ENCODE measurements around the gene CCDC124.

Gene CCDC124

GRCh38 chr19:17957149-17957849 lies 24.5 kb downstream of the CCDC124 start:
- no peak for DNase-seq
- H3K27ac Mint-ChIP-seq, result no peak overlapping the region
- H3K4me1 Mint-ChIP-seq (ENCODE audit: low read depth), result peaks cover 6% of the 10 kb centered on the region
- peaks cover 43% of the 10 kb centered on the region for H3K27me3 Mint-ChIP-seq
- no peaks in the 10 kb centered on the region for H3K9me3 Mint-ChIP-seq
- no peak overlapping the region for H3K4me3 Mint-ChIP-seq
- H3K36me3 Mint-ChIP-seq (ENCODE audit: low read depth), result no peaks in the 10 kb centered on the region

- H3K9me3 Mint-ChIP-seq, result no peaks in the 10 kb centered on the region
- H3K36me3 Mint-ChIP-seq (ENCODE audit: low read depth), result no peaks in the 10 kb centered on the region
- H3K4me3 Mint-ChIP-seq, result no peak overlapping the region
- H3K4me1 Mint-ChIP-seq (ENCODE audit: low read depth), result peaks cover 2% of the 10 kb centered on the region
- no peak overlapping the region for H3K27ac Mint-ChIP-seq
- H3K27me3 Mint-ChIP-seq, result peaks cover 37% of the 10 kb centered on the region
- no peak for DNase-seq
Measured at GRCh38 chr19:17957885-17958284, 25.1 kb downstream of the CCDC124 start.

- DNase-seq, result no peak
- H3K4me3 Mint-ChIP-seq, result no peak overlapping the region
- H3K4me1 Mint-ChIP-seq (ENCODE audit: low read depth), result peaks cover 8% of the 10 kb centered on the region
- no peaks in the 10 kb centered on the region for H3K9me3 Mint-ChIP-seq
- no peaks in the 10 kb centered on the region for H3K36me3 Mint-ChIP-seq (ENCODE audit: low read depth)
- no peak overlapping the region for H3K27ac Mint-ChIP-seq
- H3K27me3 Mint-ChIP-seq, result peaks cover 54% of the 10 kb centered on the region
Measured at GRCh38 chr19:17963936-17964691, 31.3 kb downstream of the CCDC124 start.

- H3K9me3 Mint-ChIP-seq, result no peaks in the 10 kb centered on the region
- no peaks in the 10 kb centered on the region for H3K36me3 Mint-ChIP-seq (ENCODE audit: low read depth)
- H3K27ac Mint-ChIP-seq, result no peak overlapping the region
- H3K4me3 Mint-ChIP-seq, result no peak overlapping the region
- peaks cover 54% of the 10 kb centered on the region for H3K27me3 Mint-ChIP-seq
- DNase-seq, result no peak
- H3K4me1 Mint-ChIP-seq (ENCODE audit: low read depth), result peaks cover 8% of the 10 kb centered on the region
Measured at GRCh38 chr19:17965370-17966128, 32.7 kb downstream of the CCDC124 start.

DNA sequence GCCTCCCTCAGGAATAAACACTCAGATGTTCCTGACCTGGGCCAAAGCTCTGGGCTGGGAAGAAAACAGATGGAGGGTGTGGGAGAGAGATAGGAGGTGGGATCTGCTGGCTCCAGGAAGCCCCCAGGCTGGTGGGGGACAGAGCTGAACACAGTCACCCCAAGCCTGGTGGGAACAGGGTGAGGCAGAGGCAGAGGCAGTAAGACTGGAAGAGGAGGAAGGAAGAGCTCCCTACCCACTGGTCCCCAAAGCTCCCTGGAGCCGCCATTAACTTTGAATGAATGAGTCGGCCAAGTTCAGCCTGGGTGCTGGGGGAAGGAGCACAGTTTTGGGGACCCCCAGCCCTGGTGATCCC lies 33.3 kb downstream of the CCDC124 start:
- Mint-ChIP-seq H3K27ac (no peak overlapping the region), H3K36me3 (ENCODE audit: low read depth) (no peaks in the 10 kb centered on the region), H3K27me3 (peaks cover 54% of the 10 kb centered on the region), H3K4me1 (ENCODE audit: low read depth) (peaks cover 8% of the 10 kb centered on the region), H3K4me3 (no peak overlapping the region), H3K9me3 (no peaks in the 10 kb centered on the region)
- no peak for DNase-seq

GRCh38 chr19:17966550-17967256 lies 33.9 kb downstream of the CCDC124 start, which contains the start of gene KCNN1:
Gene KCNN1 (plus strand): TSS chr19:17967107. CDS start chr19:17973889, 6,782 bp downstream.
- Mint-ChIP-seq H3K27me3 (peaks cover 54% of the 10 kb centered on the region), H3K4me3 (peak within 1 kb of the TSS; percentile 42), H3K36me3 (ENCODE audit: low read depth) (no peaks in the 10 kb centered on the region)

GRCh38 chr19:17967257-17968051 lies 34.6 kb downstream of the CCDC124 start:
- Mint-ChIP-seq H3K27ac (no peak overlapping the region), H3K4me1 (ENCODE audit: low read depth) (peaks cover 8% of the 10 kb centered on the region), H3K36me3 (ENCODE audit: low read depth) (no peaks in the 10 kb centered on the region), H3K4me3 (peak overlapping the region; percentile 42), H3K27me3 (peaks cover 54% of the 10 kb centered on the region), H3K9me3 (no peaks in the 10 kb centered on the region)
- DNase-seq, result no peak

More at GRCh38 chr19:17966550-17967256, 33.9 kb downstream of the CCDC124 start, which contains the start of gene KCNN1:
- Mint-ChIP-seq H3K27ac (no peak within 1 kb of the TSS), H3K4me1 (ENCODE audit: low read depth) (peaks cover 8% of the 10 kb centered on the region), H3K9me3 (no peaks in the 10 kb centered on the region)
- DNase-seq, result no peak

- Mint-ChIP-seq H3K4me3 (no peak overlapping the region), H3K4me1 (ENCODE audit: low read depth) (peaks cover 8% of the 10 kb centered on the region), H3K9me3 (no peaks in the 10 kb centered on the region), H3K27me3 (peaks cover 53% of the 10 kb centered on the region), H3K36me3 (ENCODE audit: low read depth) (no peaks in the 10 kb centered on the region), H3K27ac (no peak overlapping the region)
- DNase-seq, result no peak
Measured at GRCh38 chr19:17968362-17968761, 35.5 kb downstream of the CCDC124 start.

- Mint-ChIP-seq H3K27me3 (peaks cover 44% of the 10 kb centered on the region), H3K4me3 (no peak overlapping the region), H3K4me1 (ENCODE audit: low read depth) (peaks cover 8% of the 10 kb centered on the region), H3K9me3 (no peaks in the 10 kb centered on the region), H3K27ac (no peak overlapping the region), H3K36me3 (ENCODE audit: low read depth) (no peaks in the 10 kb centered on the region)
- DNase-seq, result no peak
Measured at GRCh38 chr19:17969096-17969792, 36.4 kb downstream of the CCDC124 start.

DNA sequence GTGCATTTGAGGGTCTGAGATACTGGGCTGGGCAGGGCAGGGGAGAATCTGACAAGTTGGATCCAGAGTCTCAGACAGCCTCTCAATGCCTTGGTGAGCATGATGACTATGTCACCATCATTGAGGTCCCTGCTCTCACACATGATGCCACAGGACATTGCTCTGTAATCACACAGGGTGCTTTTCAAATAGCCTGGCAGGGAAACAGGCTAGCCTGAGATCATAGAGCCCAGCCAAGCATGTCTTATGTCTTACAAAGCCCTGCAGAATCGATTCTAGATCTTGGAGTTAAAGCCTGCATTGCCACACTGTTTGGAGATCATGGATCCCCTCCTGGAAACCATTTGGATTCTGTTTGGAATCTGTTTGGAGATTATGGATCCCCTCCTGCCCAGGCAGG lies 39.4 kb downstream of the CCDC124 start:
- H3K9me3 Mint-ChIP-seq, result no peaks in the 10 kb centered on the region
- H3K4me1 Mint-ChIP-seq (ENCODE audit: low read depth), result peaks cover 3% of the 10 kb centered on the region
- H3K27ac Mint-ChIP-seq, result no peak overlapping the region
- no peak overlapping the region for H3K4me3 Mint-ChIP-seq
- H3K36me3 Mint-ChIP-seq (ENCODE audit: low read depth), result no peaks in the 10 kb centered on the region
- no peak for DNase-seq
- peaks cover 18% of the 10 kb centered on the region for H3K27me3 Mint-ChIP-seq

GRCh38 chr19:17973759-17974158 lies 40.9 kb downstream of the CCDC124 start:
- no peaks in the 10 kb centered on the region for H3K36me3 Mint-ChIP-seq (ENCODE audit: low read depth)

DNA sequence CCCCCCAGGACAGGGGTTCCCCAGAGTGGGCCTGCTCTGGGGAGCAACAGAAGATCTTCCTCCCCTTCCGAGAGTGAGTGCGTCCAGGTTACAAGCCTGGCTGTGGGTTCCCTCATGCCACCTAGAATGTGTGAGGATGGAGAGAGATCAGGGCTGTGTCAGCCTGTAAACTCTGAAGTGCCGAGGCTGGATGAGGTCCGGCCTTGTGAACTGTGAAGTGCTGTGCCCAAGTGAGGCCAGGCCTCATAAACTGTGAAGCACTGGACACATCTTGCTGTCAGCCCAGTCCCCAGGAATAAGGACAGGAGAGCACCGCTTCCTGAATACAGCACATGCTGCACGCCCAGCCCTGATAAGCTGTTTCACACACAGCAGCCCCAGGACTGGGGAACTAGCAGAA lies 41.7 kb downstream of the CCDC124 start:
- H3K36me3 Mint-ChIP-seq (ENCODE audit: low read depth), result no peaks in the 10 kb centered on the region

More at GRCh38 chr19:17973759-17974158, 40.9 kb downstream of the CCDC124 start:
- H3K4me3 Mint-ChIP-seq, result no peak overlapping the region
- H3K4me1 Mint-ChIP-seq (ENCODE audit: low read depth), result no peaks in the 10 kb centered on the region
- peaks cover 4% of the 10 kb centered on the region for H3K27me3 Mint-ChIP-seq
- no peaks in the 10 kb centered on the region for H3K9me3 Mint-ChIP-seq
- H3K27ac Mint-ChIP-seq, result no peak overlapping the region
- DNase-seq, result no peak

GRCh38 chr19:17975032-17975431 lies 42.2 kb downstream of the CCDC124 start:
- Mint-ChIP-seq H3K27ac (no peak overlapping the region), H3K27me3 (peaks cover 4% of the 10 kb centered on the region), H3K4me3 (no peak overlapping the region), H3K36me3 (ENCODE audit: low read depth) (no peaks in the 10 kb centered on the region), H3K9me3 (no peaks in the 10 kb centered on the region), H3K4me1 (ENCODE audit: low read depth) (no peaks in the 10 kb centered on the region)
- DNase-seq, result no peak

More for the DNA sequence above, 41.7 kb downstream of the CCDC124 start:
- H3K9me3 Mint-ChIP-seq, result no peaks in the 10 kb centered on the region
- no peak overlapping the region for H3K27ac Mint-ChIP-seq
- H3K4me3 Mint-ChIP-seq, result no peak overlapping the region
- no peak for DNase-seq
- H3K4me1 Mint-ChIP-seq (ENCODE audit: low read depth), result no peaks in the 10 kb centered on the region
- H3K27me3 Mint-ChIP-seq, result peaks cover 2% of the 10 kb centered on the region
